HepG2 (cell line): ENCODE data around the gene GNPDA1. TPM values are rescaled to one million over a fixed set of nuclear protein-coding genes. Genes with fewer than 3 reads are reported as not detected.

Source experiments
- ADNP ChIP-seq: sonication (generic); formaldehyde crosslinking; IDR thresholded peaks from 2 replicates; pipeline ENCODE4 v1.4.0; 2020; ENCODE audit warnings: missing genetic modification reagents
- AKAP8 ChIP-seq: sonication (generic); formaldehyde crosslinking; IDR thresholded peaks from 2 replicates; pipeline ENCODE4 v1.5.1; 2020; ENCODE audit warnings: mild to moderate bottlenecking, missing genetic modification reagents
- HDAC2 ChIP-seq: sonication (generic); formaldehyde crosslinking; IDR thresholded peaks from 2 replicates; pipeline ENCODE4 v1.4.0; 2020; ENCODE audit warnings: missing genetic modification reagents
- KLF16 ChIP-seq, 2 experiments: sonication (generic) in 1 of 2; formaldehyde crosslinking in 1 of 2; IDR thresholded peaks; 2 replicates each; pipeline versions ENCODE4 v1.6.1 to v1.8.0; 2016 to 2023; ENCODE audit warnings: missing genetic modification reagents in 2 of 2, missing compliant biosample characterization in 1 of 2
- MIER3 ChIP-seq: IDR thresholded peaks from 2 replicates; pipeline ENCODE4 v1.6.1; 2016; ENCODE audit warnings: missing compliant biosample characterization, borderline replicate concordance
- SRY ChIP-seq: sonication (generic); formaldehyde crosslinking; IDR thresholded peaks from 2 replicates; pipeline ENCODE4 v1.8.0; 2022; ENCODE audit warnings: mild to moderate bottlenecking, missing genetic modification reagents
- SYNCRIP ChIP-seq: fragments of 200-400 bp; formaldehyde crosslinking; IDR thresholded peaks from 2 replicates; pipeline ENCODE4 v1.6.1; 2018; ENCODE audit warnings: mild to moderate bottlenecking, low read depth, low read length; ENCODE audit not compliant: insufficient read depth
- ZNF207 ChIP-seq: fragments of 450-650 bp; IDR thresholded peaks from 2 replicates; pipeline ENCODE4 v1.6.1; 2016; ENCODE audit warnings: antibody characterized with exemption, borderline replicate concordance
- ZNF224 ChIP-seq: sonication (generic); formaldehyde crosslinking; IDR thresholded peaks from 2 replicates; pipeline ENCODE4 v1.5.0; 2020; ENCODE audit warnings: mild to moderate bottlenecking, missing genetic modification reagents
- ZNF335 ChIP-seq: sonication (generic); formaldehyde crosslinking; IDR thresholded peaks from 2 replicates; pipeline ENCODE4 v1.4.0; 2020; ENCODE audit warnings: missing genetic modification reagents
- ZNF343 ChIP-seq: sonication (generic); formaldehyde crosslinking; IDR thresholded peaks from 2 replicates; pipeline ENCODE4 v1.4.0; 2020; ENCODE audit warnings: mild to moderate bottlenecking, missing genetic modification reagents
- ZNF569 ChIP-seq: sonication (generic); formaldehyde crosslinking; IDR thresholded peaks from 2 replicates; pipeline ENCODE4 v1.5.0; 2020; ENCODE audit warnings: mild to moderate bottlenecking, missing genetic modification reagents, moderate library complexity, borderline replicate concordance
- ZNF605 ChIP-seq: sonication (generic); formaldehyde crosslinking; IDR thresholded peaks from 2 replicates; pipeline ENCODE4 v1.8.0; 2022; ENCODE audit warnings: mild to moderate bottlenecking, missing genetic modification reagents
- polyA plus RNA-seq, 8 experiments: library from polyadenylated mRNA; depleted of rRNA in 3 of 8; stranded (reverse) in 7 of 8; unstranded in 1 of 8; fragments of >200 nt; fragmentation: Illumina TruSeq in 4 of 8; extraction: Trizol in 4 of 8; gene quantifications; 2 replicates each; pipeline versions ENCODE4 v1.2.1 to v1.2.3, GENCODE V29; 2011 to 2016; ENCODE audit warnings: low read depth in 4 of 8, missing spikeins in 1 of 8, mixed read lengths in 1 of 8; ENCODE audit not compliant: insufficient read depth in 1 of 8
- total RNA-seq, 5 experiments: library from RNA; depleted of rRNA; stranded (reverse); fragments of >200 nt; fragmentation: Illumina TruSeq; extraction: Trizol; gene quantifications; 2 replicates each; pipeline ENCODE4 v1.2.3, GENCODE V29; 2016; ENCODE audit warnings: low read depth in 1 of 5
- TF ChIP-seq, protein P1 (sequence below): sonication (generic); formaldehyde crosslinking; IDR thresholded peaks from 2 replicates; pipeline ENCODE4 v1.9.0; 2021; ENCODE audit warnings: missing genetic modification reagents, borderline replicate concordance
- TF ChIP-seq, protein P2 (sequence below): sonication (generic); formaldehyde crosslinking; IDR thresholded peaks from 2 replicates; pipeline ENCODE4 v1.5.0; 2020; ENCODE audit warnings: mild to moderate bottlenecking, low read depth, missing genetic modification reagents, borderline replicate concordance
- TF ChIP-seq, protein P3 (sequence below): sonication (generic); formaldehyde crosslinking; conservative IDR thresholded peaks from 2 replicates; pipeline ENCODE4 v1.4.0; 2020; ENCODE audit warnings: missing genetic modification reagents
- TF ChIP-seq, protein P4 (sequence below): sonication (generic); formaldehyde crosslinking; IDR thresholded peaks from 2 replicates; pipeline ENCODE4 v1.4.0; 2020; ENCODE audit warnings: mild to moderate bottlenecking, missing genetic modification reagents
- TF ChIP-seq, protein P5 (sequence below), 2 experiments: sonication (generic) in 1 of 2; formaldehyde crosslinking in 1 of 2; IDR thresholded peaks; 2 replicates each; pipeline versions ENCODE4 v1.5.1 to v1.6.1; 2011 to 2020; ENCODE audit warnings: borderline replicate concordance in 1 of 2, low read depth in 1 of 2, low read length in 1 of 2, mild to moderate bottlenecking in 1 of 2, missing genetic modification reagents in 1 of 2, moderate library complexity in 1 of 2

GNPDA1 gene
- total and polyA plus RNA-seq, 2 of the 13 experiments (the other 11 are each of a cell fraction or from before 2014, with no cell fraction given), result 6.0 to 54.1 TPM

DNA sequence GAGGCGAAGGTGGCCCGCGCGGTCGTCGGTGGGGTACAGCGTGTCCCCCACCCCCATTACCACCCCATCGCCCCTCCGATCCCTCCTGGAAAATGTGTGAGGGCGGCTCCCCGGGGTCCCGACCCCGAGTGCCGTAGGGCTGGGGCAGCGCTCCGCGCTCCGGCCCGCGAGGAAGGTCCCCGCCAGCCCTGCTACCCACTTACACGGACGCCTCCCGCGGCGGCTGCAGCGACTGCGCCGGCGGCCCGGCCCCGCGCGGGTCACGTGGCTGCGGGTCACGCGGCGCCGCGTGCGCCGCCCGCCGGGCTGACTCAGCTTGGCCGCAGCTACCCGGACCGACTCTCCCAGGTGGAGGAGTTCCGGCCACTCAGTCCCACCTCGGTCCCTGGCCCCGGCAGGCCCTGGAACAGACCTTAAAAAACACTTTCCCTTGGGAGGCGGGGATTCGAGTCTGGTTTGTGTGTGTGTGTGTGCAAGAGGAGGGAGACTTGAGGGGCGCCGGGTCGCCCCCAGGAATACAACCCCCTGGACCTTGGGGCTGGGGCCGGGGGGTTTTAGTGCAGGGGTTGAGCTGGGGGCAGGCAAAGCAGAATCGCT is at the start of gene GNPDA1 (continued):
- TF ChIP-seq, protein P1, sequence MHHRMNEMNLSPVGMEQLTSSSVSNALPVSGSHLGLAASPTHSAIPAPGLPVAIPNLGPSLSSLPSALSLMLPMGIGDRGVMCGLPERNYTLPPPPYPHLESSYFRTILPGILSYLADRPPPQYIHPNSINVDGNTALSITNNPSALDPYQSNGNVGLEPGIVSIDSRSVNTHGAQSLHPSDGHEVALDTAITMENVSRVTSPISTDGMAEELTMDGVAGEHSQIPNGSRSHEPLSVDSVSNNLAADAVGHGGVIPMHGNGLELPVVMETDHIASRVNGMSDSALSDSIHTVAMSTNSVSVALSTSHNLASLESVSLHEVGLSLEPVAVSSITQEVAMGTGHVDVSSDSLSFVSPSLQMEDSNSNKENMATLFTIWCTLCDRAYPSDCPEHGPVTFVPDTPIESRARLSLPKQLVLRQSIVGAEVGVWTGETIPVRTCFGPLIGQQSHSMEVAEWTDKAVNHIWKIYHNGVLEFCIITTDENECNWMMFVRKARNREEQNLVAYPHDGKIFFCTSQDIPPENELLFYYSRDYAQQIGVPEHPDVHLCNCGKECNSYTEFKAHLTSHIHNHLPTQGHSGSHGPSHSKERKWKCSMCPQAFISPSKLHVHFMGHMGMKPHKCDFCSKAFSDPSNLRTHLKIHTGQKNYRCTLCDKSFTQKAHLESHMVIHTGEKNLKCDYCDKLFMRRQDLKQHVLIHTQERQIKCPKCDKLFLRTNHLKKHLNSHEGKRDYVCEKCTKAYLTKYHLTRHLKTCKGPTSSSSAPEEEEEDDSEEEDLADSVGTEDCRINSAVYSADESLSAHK (CRISPR knock-in tag), result no peak
- no peak for TF ChIP-seq ZNF569 (CRISPR knock-in tag)
- TF ChIP-seq, protein P2, sequence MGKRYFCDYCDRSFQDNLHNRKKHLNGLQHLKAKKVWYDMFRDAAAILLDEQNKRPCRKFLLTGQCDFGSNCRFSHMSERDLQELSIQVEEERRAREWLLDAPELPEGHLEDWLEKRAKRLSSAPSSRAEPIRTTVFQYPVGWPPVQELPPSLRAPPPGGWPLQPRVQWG, result no peak
- no peak for TF ChIP-seq ZNF207
- TF ChIP-seq ADNP (CRISPR knock-in tag), result 0 out of 2 replicates have a peak, but pooled peaks have one; percentile 33
- no peak for TF ChIP-seq HDAC2
- TF ChIP-seq SRY (CRISPR knock-in tag), result no peak
- TF ChIP-seq, protein P3, sequence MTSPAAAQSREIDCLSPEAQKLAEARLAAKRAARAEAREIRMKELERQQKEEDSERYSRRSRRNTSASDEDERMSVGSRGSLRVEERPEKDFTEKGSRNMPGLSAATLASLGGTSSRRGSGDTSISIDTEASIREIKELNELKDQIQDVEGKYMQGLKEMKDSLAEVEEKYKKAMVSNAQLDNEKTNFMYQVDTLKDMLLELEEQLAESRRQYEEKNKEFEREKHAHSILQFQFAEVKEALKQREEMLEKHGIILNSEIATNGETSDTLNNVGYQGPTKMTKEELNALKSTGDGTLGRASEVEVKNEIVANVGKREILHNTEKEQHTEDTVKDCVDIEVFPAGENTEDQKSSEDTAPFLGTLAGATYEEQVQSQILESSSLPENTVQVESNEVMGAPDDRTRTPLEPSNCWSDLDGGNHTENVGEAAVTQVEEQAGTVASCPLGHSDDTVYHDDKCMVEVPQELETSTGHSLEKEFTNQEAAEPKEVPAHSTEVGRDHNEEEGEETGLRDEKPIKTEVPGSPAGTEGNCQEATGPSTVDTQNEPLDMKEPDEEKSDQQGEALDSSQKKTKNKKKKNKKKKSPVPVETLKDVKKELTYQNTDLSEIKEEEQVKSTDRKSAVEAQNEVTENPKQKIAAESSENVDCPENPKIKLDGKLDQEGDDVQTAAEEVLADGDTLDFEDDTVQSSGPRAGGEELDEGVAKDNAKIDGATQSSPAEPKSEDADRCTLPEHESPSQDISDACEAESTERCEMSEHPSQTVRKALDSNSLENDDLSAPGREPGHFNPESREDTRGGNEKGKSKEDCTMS (CRISPR knock-in tag), result no peak
- no peak for TF ChIP-seq ZNF343 (CRISPR knock-in tag)
- TF ChIP-seq, protein P4, sequence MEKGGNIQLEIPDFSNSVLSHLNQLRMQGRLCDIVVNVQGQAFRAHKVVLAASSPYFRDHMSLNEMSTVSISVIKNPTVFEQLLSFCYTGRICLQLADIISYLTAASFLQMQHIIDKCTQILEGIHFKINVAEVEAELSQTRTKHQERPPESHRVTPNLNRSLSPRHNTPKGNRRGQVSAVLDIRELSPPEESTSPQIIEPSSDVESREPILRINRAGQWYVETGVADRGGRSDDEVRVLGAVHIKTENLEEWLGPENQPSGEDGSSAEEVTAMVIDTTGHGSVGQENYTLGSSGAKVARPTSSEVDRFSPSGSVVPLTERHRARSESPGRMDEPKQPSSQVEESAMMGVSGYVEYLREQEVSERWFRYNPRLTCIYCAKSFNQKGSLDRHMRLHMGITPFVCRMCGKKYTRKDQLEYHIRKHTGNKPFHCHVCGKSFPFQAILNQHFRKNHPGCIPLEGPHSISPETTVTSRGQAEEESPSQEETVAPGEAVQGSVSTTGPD (CRISPR knock-in tag), result no peak
- 0 out of 4 replicates have a peak, but pooled peaks of 1 of the 2 experiments have one; percentile 18 for TF ChIP-seq KLF16 (CRISPR knock-in tag; IDR thresholded peaks at IDR 0.05)
- no peak for TF ChIP-seq SYNCRIP
- TF ChIP-seq, protein P5, sequence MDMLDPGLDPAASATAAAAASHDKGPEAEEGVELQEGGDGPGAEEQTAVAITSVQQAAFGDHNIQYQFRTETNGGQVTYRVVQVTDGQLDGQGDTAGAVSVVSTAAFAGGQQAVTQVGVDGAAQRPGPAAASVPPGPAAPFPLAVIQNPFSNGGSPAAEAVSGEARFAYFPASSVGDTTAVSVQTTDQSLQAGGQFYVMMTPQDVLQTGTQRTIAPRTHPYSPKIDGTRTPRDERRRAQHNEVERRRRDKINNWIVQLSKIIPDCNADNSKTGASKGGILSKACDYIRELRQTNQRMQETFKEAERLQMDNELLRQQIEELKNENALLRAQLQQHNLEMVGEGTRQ (IDR thresholded peaks at IDR 0.05; ENCODE audit: low read depth, low read length), result peak; percentile 89
- TF ChIP-seq, protein P5 (CRISPR knock-in tag; IDR thresholded peaks at IDR 0.05; ENCODE audit: borderline replicate concordance), result no peak
- TF ChIP-seq AKAP8 (CRISPR knock-in tag), result no peak
- no peak; the same call in 1 of the 2 replicates for TF ChIP-seq ZNF335 (CRISPR knock-in tag)
- TF ChIP-seq ZNF605 (CRISPR knock-in tag), result no peak
- TF ChIP-seq MIER3 (CRISPR knock-in tag), result no peak
- TF ChIP-seq ZNF224 (CRISPR knock-in tag), result no peak
